HG03039 (cell line): ENCODE results near the gene CCT3.
"Not testable (repeated sequence)": the region's sequence is repeated elsewhere in the genome, so short reads cannot be mapped to it uniquely, and the experiment has no call there.

ENCODE experiments used
- ATAC-seq: cut with Tn5 transposase; IDR thresholded peaks from one replicate; pipeline ENCODE4 v1.9.1; 2021; ENCODE audit warnings: mild to moderate bottlenecking, moderate library complexity; ENCODE audit not compliant: unreplicated experiment

The CCT3 gene

DNA sequence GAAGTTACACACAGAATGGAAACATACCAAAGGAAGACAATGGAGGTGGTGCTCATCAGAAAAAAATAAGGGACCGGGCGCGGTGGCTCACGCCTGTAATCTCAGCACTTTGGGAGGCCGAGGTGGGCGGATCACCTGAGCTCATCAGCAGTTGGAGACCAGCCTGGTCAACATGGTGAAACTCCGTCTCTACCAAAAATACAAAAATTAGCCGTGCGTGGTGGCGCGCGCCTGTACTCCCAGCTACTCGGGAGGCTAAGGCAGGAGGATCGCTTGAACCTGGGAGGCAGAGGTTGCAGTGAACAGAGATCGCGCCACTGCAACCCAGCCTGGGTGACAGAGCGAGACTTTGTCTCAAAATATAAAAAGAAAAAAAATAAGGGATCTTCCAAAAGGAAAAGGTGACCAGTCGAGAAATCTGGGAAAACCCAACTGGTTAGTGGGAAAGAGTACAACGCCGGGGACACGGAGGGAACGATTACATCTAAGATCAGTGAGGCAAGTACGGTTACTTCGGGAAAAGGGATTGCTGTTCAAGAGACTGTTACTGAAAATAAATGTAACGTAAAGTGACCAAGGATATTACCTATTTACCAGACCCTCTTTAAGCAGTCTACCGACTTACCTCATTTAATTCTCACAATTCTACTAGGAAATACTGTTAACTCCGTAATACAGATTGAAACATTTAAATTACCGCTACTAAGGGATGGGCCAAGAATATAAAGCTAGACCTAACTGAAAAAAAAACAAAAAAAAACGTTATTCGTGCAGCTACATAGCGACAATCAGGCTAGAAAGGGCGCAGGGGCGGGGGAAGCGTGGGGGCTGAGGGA, 822 bp downstream of the CCT3 start:
- no peak for ATAC-seq

DNA sequence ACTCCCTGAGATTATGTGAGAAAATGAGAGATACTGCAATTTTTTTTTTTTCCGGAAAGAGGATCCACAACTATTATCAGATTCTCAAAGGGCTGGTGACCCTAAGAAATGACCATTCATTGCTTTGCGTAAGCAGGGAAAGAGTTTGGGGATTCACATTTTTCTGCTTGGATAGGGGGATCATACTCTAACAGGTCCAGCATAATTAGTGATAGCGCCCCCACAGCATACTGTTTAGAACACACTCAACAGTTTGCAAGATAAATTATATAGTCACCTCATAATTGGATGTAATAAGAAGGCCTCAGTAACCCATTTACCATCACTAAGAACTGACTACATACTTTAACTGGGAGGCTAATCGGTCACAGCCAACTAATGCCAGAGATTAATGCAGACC, 1.9 kb downstream of the CCT3 start:
- no peak for ATAC-seq

- not testable (repeated sequence) for ATAC-seq
These were observed 14.9 kb downstream of the CCT3 start for GRCh38 chr1:156323179-156323578.

- ATAC-seq = no peak
These were observed 17.5 kb downstream of the CCT3 start for GRCh38 chr1:156320560-156320959.

- ATAC-seq = no peak
These were observed 18.4 kb downstream of the CCT3 start for GRCh38 chr1:156319664-156320063.

DNA sequence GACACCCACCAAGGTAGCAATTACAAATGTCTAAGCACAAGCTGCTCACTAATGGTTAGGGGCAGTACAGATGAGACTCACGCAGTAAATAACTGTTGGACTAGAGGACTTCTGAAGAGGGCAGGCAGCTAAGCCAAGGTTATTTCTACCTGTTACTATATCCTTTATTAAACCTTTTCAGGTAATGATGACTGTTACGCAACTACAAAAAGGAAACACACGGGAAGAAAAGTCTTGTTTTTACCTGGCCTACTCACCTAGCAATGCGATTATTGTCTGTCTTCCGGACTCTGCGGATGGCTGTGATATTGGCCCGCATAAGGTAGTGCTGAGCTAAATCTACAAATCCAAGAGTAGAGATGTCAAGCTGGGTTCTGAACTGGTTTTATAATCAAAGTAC, 21.2 kb downstream of the CCT3 start:
- no peak for ATAC-seq

DNA sequence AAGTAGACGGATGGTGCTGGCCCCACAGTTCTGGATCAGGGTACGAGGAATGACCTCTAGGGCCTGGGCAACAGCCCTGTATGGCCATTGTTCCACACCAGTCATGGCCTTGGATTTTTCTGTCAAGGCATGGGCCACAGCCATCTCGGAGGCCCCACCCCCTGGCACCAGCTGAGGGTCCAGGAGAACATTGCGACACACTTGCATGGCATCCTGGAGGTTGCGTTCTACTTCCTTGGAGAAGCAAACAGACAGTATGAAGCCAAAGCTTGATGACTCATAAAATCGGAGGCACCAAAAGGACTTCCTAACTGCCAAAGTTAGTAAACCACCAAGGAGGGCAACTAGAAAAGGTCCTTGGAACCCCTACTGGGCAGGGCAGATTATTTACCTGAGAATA, 27.1 kb downstream of the CCT3 start:
- no peak for ATAC-seq

- ATAC-seq = no peak
These were observed 30.0 kb downstream of the CCT3 start for GRCh38 chr1:156308078-156308477.

DNA sequence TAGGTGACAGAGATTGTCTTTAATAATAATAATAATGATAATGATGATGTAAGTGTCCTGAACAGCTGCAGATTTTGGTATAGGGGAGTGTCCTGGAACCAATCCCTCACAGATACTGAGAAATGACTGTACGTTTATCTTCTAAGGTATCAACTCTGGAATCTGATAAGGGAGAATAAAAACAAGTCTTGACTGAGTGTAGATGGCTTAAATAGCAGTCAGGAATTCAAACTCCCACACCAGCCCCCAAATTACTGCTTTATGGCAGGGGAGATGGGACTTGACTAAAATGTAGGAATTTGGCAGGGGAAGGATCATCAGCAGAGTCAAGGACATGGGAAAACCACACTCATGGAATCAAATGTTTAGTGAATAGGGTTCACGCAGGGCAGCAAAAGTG, 32.9 kb downstream of the CCT3 start:
- no peak for ATAC-seq

- ATAC-seq = no peak
These were observed 34.9 kb downstream of the CCT3 start for GRCh38 chr1:156303241-156303640.

GRCh38 chr1:156298852-156299357, 39.2 kb downstream of the CCT3 start, which contains the start of gene VHLL:
Gene VHLL, minus strand, starts transcription at chr1:156299307. Its CDS starts 118 bp downstream, at chr1:156299189.
- ATAC-seq = no peak

GRCh38 chr1:156295391-156295947, 42.6 kb downstream of the CCT3 start, which contains the start of gene GLMP:
Gene GLMP, minus strand, starts transcription at chr1:156295679. Its CDS starts 34 bp downstream, at chr1:156295645.
- no peak for ATAC-seq

DNA sequence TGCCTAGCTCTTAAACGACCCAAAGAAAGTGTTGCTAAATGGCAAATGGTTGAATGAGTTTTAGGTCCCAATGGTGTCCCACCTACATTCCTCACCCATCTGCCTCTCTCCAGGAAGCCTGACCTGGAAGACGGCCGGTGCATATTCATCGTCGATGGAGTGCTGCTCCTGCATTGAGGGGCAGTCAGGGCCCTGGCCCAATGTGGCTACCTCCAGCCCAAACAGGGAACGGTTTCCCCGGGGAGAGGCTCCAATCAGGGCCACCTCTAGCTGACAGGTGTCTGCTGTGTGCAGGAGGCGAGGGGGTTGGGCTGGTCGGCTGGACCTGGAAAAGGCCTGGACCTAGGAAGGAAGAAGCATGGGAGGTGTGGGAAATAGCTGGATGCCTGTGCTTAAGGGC, 44.2 kb downstream of the CCT3 start:
- no peak for ATAC-seq

DNA sequence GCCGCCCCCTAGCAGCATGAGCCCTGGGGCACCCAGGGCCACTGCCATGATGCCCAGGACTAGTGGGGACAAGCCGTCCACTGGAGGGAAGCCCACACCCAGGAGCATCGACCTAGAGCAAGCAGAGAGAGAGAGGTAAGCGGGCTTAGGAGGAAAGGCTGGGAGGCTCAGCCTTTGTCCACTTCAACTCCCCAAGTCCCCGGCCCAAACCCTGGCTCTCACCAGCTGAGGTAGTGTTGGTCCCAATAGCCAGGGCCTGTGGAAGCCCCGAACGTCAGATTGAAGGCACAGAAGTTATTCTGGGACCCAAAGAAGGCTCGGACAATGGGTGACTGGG, 45.0 kb downstream of the CCT3 start:
- ATAC-seq = no peak

DNA sequence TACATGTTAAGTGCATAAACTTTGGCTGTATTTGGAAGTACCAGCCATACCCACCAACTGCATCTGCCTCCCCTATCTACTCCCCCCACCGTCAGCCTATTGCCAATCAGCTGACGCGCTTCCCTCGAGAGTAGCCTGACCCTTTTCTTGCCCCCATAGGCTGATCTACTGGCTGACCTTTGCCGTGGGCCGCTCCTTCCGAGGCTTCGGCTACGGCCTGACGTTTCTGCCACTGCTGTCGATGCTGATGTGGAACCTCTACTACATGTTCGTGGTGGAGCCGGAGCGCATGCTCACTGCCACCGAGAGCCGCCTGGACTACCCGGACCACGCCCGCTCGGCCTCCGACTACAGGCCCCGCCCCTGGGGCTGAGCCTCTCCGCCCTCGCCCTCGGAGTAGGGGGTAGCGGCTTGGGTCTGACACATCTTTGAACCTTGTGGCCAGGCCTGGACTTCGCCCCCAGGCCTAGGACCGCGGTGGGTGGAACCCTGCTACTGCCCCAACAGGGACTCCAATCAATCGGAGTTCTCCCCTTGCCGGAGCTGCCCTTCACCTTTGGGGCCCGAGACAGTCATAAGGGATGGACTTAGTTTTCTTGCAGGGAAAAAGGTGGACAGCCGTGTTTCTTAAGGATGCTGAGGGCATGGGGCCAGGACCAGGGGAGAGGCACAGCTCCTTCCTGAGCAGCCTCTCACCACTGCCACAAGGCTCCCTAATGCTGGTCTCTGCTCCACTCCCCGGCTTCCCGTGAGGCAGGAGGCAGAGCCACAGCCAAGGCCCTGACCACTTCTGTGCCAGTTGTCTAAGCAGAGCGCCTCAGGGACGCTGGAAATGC, 46.6 kb downstream of the CCT3 start:
- ATAC-seq = no peak

DNA sequence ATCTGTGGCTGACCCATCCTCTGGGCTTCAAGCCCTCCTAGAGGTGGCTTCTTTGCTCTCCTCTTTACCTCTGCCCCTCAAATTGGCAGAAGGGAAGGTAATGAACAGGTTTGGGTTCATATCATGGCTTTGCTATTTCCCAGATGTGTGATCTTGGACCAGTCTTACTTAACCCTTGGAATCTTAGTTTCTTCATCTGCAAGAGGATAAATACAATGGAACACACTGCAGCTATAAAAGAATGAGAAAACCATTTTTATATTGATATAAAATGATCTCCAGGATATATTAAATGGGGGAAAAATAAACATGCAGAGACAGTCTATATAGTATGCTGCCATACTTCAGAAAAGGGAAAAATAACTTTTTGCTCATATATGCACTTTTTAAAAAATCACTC, 48.2 kb downstream of the CCT3 start:
- ATAC-seq = no peak

DNA sequence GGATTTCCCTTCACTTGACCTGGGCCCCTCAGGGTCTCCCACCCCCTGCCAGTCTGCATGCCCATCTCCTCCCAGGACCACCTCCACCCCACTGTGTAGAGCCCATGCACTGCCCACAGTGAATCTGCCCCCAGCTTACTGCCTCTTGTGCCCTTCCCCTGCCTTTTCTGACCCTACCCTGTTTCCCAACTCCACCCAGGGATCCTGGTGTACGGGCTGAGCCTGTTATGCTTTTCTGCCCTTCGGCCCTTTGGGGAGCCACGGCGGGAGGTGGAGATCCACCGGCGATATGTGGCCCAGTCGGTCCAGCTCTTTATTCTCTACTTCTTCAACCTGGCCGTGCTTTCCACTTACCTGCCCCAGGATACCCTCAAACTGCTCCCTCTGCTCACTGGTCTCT, 52.0 kb downstream of the CCT3 start:
- ATAC-seq = no peak

DNA sequence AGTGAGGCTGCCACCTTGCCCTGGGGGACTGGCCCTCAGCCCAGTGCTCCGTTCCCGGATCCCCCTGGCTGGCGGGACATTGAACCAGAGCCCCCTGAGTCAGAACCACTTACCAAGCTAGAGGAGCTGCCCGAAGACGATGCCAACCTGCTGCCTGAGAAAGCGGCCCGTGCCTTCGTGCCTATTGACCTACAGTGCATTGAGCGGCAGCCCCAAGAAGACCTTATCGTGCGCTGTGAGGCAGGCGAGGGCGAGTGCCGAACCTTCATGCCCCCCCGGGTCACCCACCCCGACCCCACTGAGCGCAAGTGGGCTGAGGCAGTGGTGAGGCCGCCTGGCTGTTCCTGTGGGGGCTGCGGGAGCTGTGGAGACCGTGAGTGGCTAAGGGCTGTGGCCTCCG, 52.7 kb downstream of the CCT3 start:
- no peak for ATAC-seq

DNA sequence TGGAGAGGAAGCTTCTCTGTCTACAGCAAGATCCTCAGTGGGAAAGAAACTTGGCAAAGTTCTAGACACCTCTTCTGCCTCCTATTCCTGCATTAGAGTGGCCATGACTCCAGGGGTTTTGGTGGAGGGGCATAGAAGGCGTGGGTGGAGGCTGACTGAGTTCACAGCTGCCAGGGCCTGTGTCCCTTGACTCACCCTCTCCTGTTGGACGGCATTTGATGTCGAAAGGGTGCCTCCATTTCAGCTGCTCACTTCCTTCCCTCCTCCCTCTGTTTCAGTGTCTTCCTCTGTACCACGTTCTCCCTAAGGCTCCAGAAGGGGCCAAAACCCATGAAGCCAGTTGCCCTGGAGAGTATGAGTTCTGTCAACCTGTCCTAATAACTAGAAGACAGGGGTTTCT, 53.3 kb downstream of the CCT3 start:
- no peak for ATAC-seq

DNA sequence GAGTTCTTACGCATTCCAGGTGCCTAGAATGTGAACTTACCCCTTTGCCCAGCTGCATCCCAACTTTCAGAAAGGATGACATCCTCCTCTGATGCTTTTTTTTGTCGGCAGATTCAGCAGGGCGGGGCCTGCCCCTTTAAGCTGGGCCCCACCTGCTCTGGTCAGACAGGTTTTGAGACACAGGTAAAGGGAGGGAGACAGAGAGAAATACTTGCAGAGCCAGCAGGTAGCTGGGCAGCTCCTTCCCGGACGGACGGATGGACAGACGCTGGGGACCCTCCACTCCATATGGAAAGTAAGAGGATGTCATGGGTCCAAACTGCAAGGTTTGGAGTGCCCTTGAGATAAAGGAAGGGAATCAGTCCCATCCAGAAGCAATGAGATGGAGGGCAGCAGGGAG, 54.0 kb downstream of the CCT3 start, which contains the start of gene TMEM79:
Gene TMEM79 (plus strand): TSS at position 214 of the 400 bp plus-strand sequence. CDS start 902 bp downstream, outside the sequence.
- ATAC-seq = no peak

DNA sequence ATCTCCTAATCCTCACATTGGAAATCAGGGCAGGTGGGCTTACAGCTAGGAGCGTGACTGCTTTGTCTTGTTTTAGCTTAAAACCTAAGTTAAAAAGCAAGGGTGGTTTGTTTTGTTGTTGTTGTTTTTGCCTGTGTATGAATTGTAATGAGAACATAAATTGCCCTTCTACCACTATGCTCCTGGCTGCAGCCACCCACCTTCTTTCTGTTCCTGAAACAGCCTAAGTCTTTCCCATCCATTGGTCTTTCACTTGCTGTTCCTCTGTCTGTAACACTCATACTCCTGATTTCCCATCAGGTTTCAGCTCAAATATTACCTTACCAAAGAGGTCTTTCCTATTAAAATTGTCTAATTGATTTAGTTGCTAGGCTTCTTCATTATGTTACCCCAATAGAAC, 54.6 kb downstream of the CCT3 start:
- no peak for ATAC-seq
